ENCODE results near the gene AMDHD1. TPM values are rescaled to one million over a fixed set of nuclear protein-coding genes. Genes with fewer than 3 reads are reported as not detected.

Gene AMDHD1
- total and polyA plus RNA-seq, 2 of the 8 experiments (the other 6 are each of a cell fraction or from before 2014, with no cell fraction given), result 0.14 TPM; not detected in 1

DNA sequence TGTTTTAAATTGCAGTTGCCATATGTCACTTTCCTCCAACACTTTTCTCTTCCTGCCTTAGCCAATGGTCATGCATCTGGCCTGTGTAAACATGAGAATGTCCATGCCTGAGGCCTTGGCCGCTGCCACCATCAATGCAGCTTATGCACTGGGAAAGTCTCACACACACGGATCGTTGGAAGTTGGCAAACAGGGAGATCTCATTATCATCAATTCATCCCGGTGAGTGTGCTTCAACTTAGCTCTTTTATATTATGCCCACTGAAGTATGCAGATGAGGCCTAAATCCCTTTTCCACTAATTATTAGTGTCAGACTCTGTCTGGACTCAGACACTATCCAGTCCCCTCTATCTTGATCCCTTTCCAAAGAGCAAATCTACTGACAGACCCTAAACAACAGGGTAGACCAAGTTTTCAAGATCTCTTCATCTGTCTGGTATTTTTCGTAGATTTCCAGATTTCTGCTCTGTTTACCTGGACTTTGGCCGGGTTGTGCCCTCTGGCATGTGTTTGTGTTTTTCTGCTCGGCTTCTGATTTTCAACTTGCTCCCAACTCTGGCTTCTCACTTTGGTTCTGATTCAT is 23.2 kb downstream of the AMDHD1 start (continued):
- TF ChIP-seq, protein P1, sequence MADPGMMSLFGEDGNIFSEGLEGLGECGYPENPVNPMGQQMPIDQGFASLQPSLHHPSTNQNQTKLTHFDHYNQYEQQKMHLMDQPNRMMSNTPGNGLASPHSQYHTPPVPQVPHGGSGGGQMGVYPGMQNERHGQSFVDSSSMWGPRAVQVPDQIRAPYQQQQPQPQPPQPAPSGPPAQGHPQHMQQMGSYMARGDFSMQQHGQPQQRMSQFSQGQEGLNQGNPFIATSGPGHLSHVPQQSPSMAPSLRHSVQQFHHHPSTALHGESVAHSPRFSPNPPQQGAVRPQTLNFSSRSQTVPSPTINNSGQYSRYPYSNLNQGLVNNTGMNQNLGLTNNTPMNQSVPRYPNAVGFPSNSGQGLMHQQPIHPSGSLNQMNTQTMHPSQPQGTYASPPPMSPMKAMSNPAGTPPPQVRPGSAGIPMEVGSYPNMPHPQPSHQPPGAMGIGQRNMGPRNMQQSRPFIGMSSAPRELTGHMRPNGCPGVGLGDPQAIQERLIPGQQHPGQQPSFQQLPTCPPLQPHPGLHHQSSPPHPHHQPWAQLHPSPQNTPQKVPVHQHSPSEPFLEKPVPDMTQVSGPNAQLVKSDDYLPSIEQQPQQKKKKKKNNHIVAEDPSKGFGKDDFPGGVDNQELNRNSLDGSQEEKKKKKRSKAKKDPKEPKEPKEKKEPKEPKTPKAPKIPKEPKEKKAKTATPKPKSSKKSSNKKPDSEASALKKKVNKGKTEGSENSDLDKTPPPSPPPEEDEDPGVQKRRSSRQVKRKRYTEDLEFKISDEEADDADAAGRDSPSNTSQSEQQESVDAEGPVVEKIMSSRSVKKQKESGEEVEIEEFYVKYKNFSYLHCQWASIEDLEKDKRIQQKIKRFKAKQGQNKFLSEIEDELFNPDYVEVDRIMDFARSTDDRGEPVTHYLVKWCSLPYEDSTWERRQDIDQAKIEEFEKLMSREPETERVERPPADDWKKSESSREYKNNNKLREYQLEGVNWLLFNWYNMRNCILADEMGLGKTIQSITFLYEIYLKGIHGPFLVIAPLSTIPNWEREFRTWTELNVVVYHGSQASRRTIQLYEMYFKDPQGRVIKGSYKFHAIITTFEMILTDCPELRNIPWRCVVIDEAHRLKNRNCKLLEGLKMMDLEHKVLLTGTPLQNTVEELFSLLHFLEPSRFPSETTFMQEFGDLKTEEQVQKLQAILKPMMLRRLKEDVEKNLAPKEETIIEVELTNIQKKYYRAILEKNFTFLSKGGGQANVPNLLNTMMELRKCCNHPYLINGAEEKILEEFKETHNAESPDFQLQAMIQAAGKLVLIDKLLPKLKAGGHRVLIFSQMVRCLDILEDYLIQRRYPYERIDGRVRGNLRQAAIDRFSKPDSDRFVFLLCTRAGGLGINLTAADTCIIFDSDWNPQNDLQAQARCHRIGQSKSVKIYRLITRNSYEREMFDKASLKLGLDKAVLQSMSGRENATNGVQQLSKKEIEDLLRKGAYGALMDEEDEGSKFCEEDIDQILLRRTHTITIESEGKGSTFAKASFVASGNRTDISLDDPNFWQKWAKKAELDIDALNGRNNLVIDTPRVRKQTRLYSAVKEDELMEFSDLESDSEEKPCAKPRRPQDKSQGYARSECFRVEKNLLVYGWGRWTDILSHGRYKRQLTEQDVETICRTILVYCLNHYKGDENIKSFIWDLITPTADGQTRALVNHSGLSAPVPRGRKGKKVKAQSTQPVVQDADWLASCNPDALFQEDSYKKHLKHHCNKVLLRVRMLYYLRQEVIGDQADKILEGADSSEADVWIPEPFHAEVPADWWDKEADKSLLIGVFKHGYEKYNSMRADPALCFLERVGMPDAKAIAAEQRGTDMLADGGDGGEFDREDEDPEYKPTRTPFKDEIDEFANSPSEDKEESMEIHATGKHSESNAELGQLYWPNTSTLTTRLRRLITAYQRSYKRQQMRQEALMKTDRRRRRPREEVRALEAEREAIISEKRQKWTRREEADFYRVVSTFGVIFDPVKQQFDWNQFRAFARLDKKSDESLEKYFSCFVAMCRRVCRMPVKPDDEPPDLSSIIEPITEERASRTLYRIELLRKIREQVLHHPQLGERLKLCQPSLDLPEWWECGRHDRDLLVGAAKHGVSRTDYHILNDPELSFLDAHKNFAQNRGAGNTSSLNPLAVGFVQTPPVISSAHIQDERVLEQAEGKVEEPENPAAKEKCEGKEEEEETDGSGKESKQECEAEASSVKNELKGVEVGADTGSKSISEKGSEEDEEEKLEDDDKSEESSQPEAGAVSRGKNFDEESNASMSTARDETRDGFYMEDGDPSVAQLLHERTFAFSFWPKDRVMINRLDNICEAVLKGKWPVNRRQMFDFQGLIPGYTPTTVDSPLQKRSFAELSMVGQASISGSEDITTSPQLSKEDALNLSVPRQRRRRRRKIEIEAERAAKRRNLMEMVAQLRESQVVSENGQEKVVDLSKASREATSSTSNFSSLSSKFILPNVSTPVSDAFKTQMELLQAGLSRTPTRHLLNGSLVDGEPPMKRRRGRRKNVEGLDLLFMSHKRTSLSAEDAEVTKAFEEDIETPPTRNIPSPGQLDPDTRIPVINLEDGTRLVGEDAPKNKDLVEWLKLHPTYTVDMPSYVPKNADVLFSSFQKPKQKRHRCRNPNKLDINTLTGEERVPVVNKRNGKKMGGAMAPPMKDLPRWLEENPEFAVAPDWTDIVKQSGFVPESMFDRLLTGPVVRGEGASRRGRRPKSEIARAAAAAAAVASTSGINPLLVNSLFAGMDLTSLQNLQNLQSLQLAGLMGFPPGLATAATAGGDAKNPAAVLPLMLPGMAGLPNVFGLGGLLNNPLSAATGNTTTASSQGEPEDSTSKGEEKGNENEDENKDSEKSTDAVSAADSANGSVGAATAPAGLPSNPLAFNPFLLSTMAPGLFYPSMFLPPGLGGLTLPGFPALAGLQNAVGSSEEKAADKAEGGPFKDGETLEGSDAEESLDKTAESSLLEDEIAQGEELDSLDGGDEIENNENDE (IDR thresholded peaks at IDR 0.05; ENCODE audit: insufficient replicate concordance, low read length), result no peak
- TF ChIP-seq USF2 (IDR thresholded peaks at IDR 0.05; ENCODE audit: low read length), result no peak
- no peak for TF ChIP-seq KDM5A (IDR thresholded peaks at IDR 0.05; ENCODE audit: low read length)
- TF ChIP-seq EZH2 (IDR thresholded peaks at IDR 0.05; ENCODE audit: low read depth, low read length, severe bottlenecking), result no peak
- TF ChIP-seq ZNF274 (IDR thresholded peaks at IDR 0.05; ENCODE audit: borderline replicate concordance, extremely low read depth, low read length), result no peak
- no peak for TF ChIP-seq SP4 (IDR thresholded peaks at IDR 0.05; ENCODE audit: low read length)
- TF ChIP-seq NRF1 (IDR thresholded peaks at IDR 0.05; ENCODE audit: low read depth, low read length), result no peak
- no peak for TF ChIP-seq SP1 (IDR thresholded peaks at IDR 0.05; ENCODE audit: low read depth, low read length)
- TF ChIP-seq CBX8 (IDR thresholded peaks at IDR 0.05; ENCODE audit: borderline replicate concordance, low read depth, low read length), result no peak
- no peak for TF ChIP-seq ATF3 (IDR thresholded peaks at IDR 0.05; ENCODE audit: insufficient read depth, low read depth, low read length)
